HG02973 (cell line): ENCODE data around the gene NEK4.

Experiments used
- ATAC-seq: cut with Tn5 transposase; IDR thresholded peaks from one replicate; pipeline ENCODE4 v1.9.1; 2021; ENCODE audit warnings: moderate library complexity; ENCODE audit not compliant: unreplicated experiment

NEK4 gene

DNA sequence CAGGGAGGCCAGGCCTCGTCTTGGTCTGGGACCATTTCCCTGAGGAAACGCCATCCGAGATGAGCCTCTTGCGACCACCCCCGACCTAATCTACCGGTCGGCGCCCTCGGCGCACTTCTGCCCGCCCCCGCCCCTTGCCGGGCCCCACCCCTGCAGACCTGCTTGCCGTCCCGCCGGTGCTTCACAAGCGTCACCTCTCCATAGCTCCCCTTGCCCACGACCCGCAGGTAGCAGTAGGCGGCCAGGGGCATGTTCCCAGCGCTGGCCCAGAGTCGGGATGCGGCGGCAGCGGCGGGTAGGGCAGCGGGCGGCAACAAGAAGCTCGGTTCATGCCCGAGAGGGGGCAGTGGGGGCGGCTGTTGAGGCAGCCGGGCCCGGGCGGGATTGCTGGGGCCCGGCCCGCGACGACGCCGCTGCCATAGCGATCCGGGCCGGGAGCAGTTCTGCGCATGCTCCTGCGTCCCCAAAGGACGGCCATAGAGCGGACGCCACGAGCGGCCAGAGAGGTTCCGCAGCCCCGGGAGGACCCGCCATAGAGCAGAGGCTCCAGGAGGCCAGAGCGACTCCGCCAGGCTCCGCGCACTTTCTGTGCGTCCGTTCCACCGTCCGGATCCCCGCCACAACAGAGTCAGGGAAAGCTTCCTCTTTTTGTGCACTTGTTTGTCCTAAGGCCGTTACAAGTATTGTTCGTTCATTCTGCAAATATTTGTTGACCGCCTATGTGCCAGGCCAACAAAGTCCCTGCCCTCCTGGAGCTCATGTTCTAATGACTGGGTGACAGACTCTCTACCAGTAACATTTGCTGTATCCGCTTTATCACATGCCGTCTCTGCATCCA lies at the start of gene NEK4:
NEK4 (minus strand) TSS at position 445 of the 838 bp plus-strand sequence; CDS start at position 251, 194 bp downstream.
- peak; percentile 88 for ATAC-seq

DNA sequence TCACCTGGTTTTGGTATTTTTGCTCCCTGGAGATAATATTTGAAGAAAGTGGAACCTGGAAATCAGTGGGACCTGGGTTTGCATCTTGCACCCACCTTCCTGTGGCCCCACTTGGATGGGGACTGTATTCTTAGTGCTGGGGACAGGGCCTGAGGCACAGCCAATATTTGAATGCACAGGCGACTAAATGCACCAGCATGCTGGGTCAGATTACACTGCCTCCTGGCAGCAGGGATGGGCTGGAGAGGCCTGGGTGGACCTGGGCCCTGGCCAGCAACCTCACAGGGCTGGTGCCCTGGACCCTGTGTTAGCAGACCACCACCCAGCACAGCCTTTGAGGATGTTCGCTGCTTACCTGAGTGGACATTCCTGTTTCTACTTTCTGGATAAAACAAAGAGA lies 49.2 kb upstream of the NEK4 start:
- no peak for ATAC-seq

DNA sequence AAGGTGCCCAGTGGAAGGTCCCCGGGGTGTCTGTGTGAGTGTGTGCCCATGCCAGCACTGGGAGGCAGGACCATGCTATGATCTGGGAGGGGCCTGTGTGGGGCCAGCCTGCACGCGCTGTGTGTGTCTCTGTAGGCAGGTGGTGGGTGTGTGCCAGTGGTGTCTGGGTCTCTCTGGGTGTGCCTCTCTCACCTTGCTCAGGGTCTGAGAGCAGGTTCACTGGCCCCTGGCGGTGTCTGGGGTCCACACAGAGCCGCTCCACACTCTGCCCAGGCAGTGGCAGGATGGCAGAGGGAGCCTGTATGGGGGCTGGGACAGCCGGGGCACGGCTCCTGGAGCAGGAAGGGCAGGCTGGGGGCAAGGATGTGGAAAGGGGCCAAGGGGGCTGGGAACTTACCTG lies 47.1 kb upstream of the NEK4 start:
- no peak for ATAC-seq

- no peak for ATAC-seq
Measured at GRCh38 chr3:52817221-52817620, 46.5 kb upstream of the NEK4 start.

DNA sequence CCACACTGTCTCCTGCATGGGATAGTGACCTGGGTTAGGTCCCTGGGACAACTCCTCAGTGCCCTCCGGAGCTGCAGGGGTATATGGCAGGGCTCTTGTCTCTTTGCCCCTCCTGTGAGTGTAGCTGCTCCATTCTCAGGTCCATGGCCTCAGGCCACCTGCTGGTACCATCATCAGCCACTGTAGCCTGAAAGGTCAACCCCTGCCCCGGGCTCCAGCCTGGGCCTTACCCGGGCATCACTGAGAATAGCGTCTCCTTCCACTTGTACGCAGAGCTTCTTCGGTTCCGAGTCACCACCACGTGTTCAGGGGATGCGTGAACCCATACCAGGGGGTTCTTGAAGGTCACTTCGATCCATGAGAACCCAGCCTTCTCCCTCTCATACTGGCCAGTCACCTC lies 45.9 kb upstream of the NEK4 start:
- ATAC-seq, result no peak

GRCh38 chr3:52816199-52816598 lies 45.5 kb upstream of the NEK4 start:
- ATAC-seq, result no peak

DNA sequence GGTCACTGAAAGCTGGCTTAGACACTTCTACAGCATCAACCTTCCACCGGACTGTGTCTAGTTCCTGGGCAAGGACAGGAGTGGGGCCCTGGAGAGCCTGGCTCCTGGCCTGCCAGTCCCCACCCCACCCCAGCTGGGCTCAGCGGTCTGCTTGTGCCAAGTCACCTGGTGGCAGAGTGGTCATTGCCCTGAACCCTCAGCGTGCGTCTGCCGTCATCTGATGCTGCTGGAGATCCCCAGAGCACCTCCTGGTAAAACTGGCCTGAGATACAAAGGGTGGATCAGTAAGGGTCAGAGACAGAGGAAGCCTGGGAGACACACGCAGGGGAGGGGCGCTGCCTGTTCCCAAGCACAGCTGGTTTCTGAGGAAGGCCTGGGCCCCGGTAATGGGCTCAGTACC lies 43.1 kb upstream of the NEK4 start:
- no peak for ATAC-seq

- no peak for ATAC-seq
Measured at GRCh38 chr3:52811452-52812011, 40.8 kb upstream of the NEK4 start.

DNA sequence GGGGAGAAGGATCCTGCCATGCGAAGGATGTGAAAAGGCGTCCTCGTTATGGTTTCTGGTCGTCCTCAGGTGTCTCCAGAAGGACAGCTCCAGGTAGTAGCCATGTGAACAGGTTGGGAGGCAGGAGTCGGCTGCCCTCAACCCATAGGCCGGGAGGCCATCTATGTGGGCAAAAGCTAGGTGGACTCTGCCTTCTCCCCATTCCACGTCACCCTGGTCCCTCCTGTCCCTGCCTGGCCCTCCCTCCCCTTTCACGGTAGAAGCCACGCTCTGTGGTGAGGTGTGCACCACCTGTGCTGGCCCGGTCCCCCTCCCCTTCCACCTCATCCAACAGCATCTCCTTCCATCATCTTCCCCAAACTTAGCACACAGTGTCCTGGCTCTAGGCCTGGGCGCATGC lies 40.2 kb upstream of the NEK4 start:
- no peak for ATAC-seq

DNA sequence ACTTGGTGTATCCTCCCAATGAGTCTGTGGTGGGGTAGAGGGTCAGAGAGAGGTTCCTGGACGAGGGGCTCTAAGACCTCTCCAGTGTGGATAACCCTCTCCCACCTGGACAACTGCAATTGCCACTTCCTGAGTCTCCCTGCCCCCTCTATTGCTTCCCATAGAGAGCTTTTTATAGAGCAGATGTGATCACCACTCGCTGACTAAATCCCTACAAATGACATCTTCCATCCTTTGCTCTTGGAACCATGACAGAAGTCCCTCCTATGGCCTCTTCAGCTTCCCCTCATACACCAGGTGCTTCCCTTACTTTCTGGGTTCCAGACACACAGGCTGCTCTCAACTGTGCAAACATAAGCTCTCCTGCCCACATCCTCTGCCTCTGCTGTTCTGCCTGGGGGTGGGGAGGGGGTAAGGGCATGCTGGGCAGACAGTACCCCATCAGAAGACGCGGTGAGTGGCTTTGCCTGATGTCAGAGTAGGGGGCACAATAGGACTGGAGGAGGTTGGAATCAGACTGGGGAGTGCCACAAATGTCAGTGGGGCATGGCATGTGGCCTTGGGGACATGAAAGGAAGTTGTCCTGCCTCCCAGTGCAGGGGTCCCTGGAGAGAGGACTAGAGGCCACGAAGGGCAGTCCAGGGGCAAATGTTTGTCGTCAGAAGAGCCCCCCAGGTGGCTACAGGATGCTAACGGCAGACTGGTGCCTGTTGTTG lies 39.1 kb upstream of the NEK4 start:
- ATAC-seq, result no peak

- no peak for ATAC-seq
Measured at GRCh38 chr3:52809149-52809548, 38.4 kb upstream of the NEK4 start.

DNA sequence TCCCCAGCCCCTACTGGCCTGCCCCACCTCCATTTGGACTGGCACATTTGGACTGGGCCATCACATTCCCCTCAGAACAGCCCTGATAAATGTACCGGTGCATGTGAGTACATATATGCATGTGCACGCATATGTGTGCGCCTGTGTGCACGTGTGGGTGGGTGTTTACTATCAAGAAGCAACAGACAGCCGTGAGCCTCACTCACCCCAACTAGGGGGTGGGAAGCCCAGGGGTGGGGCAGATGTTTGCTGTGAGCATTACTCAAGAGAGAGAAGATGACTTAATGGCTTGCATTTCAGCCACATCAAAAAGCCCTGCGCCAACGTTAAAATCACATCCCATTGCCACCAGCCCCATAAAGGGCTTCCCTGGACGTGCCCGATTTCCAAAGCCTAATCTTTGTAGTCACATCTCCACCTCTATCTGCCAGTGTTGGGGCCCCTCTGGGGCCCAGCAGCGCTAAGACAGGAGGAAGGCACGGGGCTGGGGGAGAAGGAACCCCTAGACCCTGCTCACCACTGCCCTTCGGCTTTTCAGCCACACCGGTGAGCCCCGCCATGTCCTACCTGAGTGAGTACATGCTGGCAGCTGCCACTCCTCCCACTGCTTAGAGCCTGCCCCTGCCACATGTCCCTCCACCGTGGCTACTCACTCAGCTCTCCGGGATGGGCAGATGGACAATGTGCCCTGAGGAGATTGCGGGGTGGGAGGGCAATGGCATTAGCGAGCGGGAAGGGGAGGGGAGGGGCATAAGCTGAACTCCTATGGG lies 34.7 kb upstream of the NEK4 start:
- no peak for ATAC-seq

DNA sequence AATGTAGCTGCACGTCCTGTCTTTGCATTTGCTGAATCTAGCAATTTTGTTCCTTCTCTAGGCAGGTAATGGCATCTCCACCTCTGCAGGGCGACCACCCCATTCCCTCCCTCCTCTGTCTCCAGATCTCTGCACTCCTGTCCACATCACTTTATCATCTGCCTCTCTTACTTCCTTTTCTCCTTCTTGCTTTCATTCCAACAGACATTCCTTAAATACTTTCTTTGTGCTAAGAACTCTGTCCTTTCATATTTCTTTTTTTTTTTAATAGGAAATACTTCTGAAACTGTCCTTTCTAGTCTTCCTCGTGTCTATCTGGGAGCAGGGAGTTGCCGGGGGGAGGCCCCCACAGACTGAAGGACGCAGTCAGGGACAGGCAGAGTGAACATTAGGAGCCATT lies 31.1 kb upstream of the NEK4 start:
- ATAC-seq, result no peak

DNA sequence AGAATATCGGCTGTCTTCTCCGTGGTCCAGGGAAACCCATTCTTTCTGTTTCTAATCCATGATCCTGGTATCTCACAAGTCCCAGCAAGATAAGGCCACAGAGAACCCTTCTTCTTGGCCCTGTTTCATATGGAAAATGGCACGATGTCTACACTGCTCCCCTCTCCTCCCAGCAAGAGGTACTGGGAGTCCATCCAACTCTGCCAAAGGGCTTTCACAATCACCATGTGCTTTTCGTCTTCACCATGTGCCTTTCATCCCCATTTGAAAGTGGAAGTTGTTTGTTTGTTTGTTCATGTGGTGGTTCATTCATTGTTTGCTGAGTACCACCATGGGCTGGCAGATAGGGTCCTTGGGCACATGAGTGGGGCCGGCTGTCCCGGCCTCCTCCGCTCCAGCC lies 29.3 kb upstream of the NEK4 start:
- ATAC-seq, result no peak

- no peak for ATAC-seq
Measured at GRCh38 chr3:52798978-52799476, 28.3 kb upstream of the NEK4 start.

- ATAC-seq, result no peak
Measured at GRCh38 chr3:52798376-52798977, 27.7 kb upstream of the NEK4 start.

GRCh38 chr3:52796411-52796810 lies 25.7 kb upstream of the NEK4 start:
- ATAC-seq, result no peak

DNA sequence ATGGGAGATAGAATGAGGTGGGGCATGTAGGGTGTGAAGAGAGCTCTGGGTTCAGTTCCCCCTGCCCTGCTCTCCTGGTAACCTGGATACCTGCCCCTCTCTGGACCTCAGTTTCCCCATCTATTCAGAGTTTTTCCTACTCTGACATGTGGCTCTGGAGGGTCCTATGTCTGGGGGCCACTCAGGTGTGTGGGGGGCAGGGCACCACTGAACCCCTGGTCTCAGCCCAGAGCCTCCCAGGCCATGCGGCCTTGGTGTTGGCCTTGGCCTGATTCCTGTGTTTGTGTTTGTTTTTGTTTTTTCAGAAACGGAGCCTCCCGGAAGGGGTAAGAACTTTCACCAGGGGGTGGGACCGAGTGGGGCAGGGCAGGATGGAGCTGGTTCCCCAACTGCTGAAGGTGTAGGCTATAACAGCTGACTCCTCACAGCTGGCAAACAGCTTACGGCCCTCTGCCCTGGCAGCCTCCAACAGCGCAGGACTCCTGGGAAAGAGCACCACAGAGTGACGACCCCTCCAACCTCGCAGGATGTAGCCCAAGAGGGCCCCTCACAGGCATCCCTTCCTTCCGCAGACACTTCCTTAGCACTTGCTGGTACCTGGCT lies 24.7 kb upstream of the NEK4 start:
- ATAC-seq, result no peak

- no peak for ATAC-seq
Measured at GRCh38 chr3:52794612-52795099, 23.9 kb upstream of the NEK4 start, which contains the start of gene ITIH3. TSS of gene ITIH3 (plus strand) at chr3:52794796. CDS start at chr3:52794804, 8 bp downstream.
